ENCODE data around the gene TAL1.

The TAL1 gene

GRCh38 chr1:47216278-47217059 lies 15.6 kb downstream of the TAL1 start:
- no peak for DNase-seq
- H3K27ac Mint-ChIP-seq = no peak overlapping the region
- H3K4me1 Mint-ChIP-seq = no peaks in the 10 kb centered on the region
- no peak overlapping the region for H3K4me3 Mint-ChIP-seq
- no peaks in the 10 kb centered on the region for H3K36me3 Mint-ChIP-seq (ENCODE audit: low read depth)
- H3K9me3 Mint-ChIP-seq = no peaks in the 10 kb centered on the region
- TF ChIP-seq, protein P1, sequence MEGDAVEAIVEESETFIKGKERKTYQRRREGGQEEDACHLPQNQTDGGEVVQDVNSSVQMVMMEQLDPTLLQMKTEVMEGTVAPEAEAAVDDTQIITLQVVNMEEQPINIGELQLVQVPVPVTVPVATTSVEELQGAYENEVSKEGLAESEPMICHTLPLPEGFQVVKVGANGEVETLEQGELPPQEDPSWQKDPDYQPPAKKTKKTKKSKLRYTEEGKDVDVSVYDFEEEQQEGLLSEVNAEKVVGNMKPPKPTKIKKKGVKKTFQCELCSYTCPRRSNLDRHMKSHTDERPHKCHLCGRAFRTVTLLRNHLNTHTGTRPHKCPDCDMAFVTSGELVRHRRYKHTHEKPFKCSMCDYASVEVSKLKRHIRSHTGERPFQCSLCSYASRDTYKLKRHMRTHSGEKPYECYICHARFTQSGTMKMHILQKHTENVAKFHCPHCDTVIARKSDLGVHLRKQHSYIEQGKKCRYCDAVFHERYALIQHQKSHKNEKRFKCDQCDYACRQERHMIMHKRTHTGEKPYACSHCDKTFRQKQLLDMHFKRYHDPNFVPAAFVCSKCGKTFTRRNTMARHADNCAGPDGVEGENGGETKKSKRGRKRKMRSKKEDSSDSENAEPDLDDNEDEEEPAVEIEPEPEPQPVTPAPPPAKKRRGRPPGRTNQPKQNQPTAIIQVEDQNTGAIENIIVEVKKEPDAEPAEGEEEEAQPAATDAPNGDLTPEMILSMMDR (IDR thresholded peaks at IDR 0.05) = no peak
- peaks cover 32% of the 10 kb centered on the region for H3K27me3 Mint-ChIP-seq (ENCODE audit: low read depth, poor library complexity)

GRCh38 chr1:47215713-47216112 lies 16.3 kb downstream of the TAL1 start:
- no peak for DNase-seq

GRCh38 chr1:47214549-47214948 lies 17.5 kb downstream of the TAL1 start:
- Mint-ChIP-seq H3K27me3 (ENCODE audit: low read depth, poor library complexity) (peaks cover 50% of the 10 kb centered on the region), H3K27ac (no peak overlapping the region), H3K4me1 (no peaks in the 10 kb centered on the region), H3K9me3 (no peaks in the 10 kb centered on the region), H3K36me3 (ENCODE audit: low read depth) (no peaks in the 10 kb centered on the region), H3K4me3 (no peak overlapping the region)
- DNase-seq = no peak
- TF ChIP-seq, protein P1 (IDR thresholded peaks at IDR 0.05) = no peak

More at GRCh38 chr1:47215713-47216112, 16.3 kb downstream of the TAL1 start:
- Mint-ChIP-seq H3K27ac (no peak overlapping the region), H3K36me3 (ENCODE audit: low read depth) (no peaks in the 10 kb centered on the region), H3K4me1 (no peaks in the 10 kb centered on the region), H3K4me3 (no peak overlapping the region), H3K27me3 (ENCODE audit: low read depth, poor library complexity) (peaks cover 39% of the 10 kb centered on the region), H3K9me3 (no peaks in the 10 kb centered on the region)
- TF ChIP-seq, protein P1 (IDR thresholded peaks at IDR 0.05) = no peak

- no peak for DNase-seq
- H3K27ac Mint-ChIP-seq = no peak overlapping the region
- peaks cover 4% of the 10 kb centered on the region for H3K4me1 Mint-ChIP-seq
- no peaks in the 10 kb centered on the region for H3K9me3 Mint-ChIP-seq
- H3K36me3 Mint-ChIP-seq (ENCODE audit: low read depth) = no peaks in the 10 kb centered on the region
- H3K27me3 Mint-ChIP-seq (ENCODE audit: low read depth, poor library complexity) = peaks cover 50% of the 10 kb centered on the region
- TF ChIP-seq, protein P1 (IDR thresholded peaks at IDR 0.05) = no peak
- H3K4me3 Mint-ChIP-seq = no peak overlapping the region
These were observed 18.6 kb downstream of the TAL1 start for GRCh38 chr1:47213230-47213963.

- Mint-ChIP-seq H3K27ac (no peak overlapping the region), H3K4me3 (no peak overlapping the region), H3K9me3 (no peaks in the 10 kb centered on the region), H3K27me3 (ENCODE audit: low read depth, poor library complexity) (peaks cover 52% of the 10 kb centered on the region), H3K36me3 (ENCODE audit: low read depth) (no peaks in the 10 kb centered on the region), H3K4me1 (peaks cover 4% of the 10 kb centered on the region)
- DNase-seq = no peak
- TF ChIP-seq, protein P1 (IDR thresholded peaks at IDR 0.05) = no peak
These were observed 19.3 kb downstream of the TAL1 start for GRCh38 chr1:47212636-47213229.

All from nephron progenitor cell (in vitro differentiated cells).